Activated CD8-positive, alpha-beta T cell treated with anti-CD3 and anti-CD28 coated beads, Interleukin-2, amount 10 ng/mL, durations not matched to agents 7 days and 5 days (primary cell): ENCODE data around the gene HOXD8. TPM values are rescaled to one million over a fixed set of nuclear protein-coding genes. Genes with fewer than 3 reads are reported as not detected.
A peak's percentile ranks its signal among the peaks of the same experiment; 100 is the strongest.

Experiments used
- ATAC-seq: fragments of 150-1000 bp; cut with Tn5 transposase; one replicate; pipeline ENCODE4 v1.10.0; 2021; ENCODE audit warnings: moderate library complexity
- CTCF ChIA-PET: fragments of 350-600 bp; sonication (Branson Sonifier 250); formaldehyde crosslinking; loops from one replicate; lab custom pipeline; 2021; ENCODE audit warnings: antibody characterized with exemption; lab: Charles Lee
- POLR2A ChIA-PET: fragments of 350-600 bp; sonication (Branson Sonifier 250); formaldehyde crosslinking; loops from one replicate; lab custom pipeline; 2021; ENCODE audit warnings: antibody characterized with exemption; lab: Charles Lee
- DNase-seq: peaks from one replicate; pipeline ENCODE4 v3.0.0-alpha.2; 2020
- H3K27ac Mint-ChIP-seq: one replicate; pipeline ENCODE4 v1.8.0; 2021; ENCODE audit warnings: mild to moderate bottlenecking, mixed read lengths
- H3K27me3 Mint-ChIP-seq: one replicate; pipeline ENCODE4 v1.8.0; 2021; ENCODE audit warnings: low read depth, mixed read lengths
- H3K36me3 Mint-ChIP-seq: one replicate; pipeline ENCODE4 v1.8.0; 2021; ENCODE audit warnings: low read depth, mixed read lengths
- H3K4me1 Mint-ChIP-seq: one replicate; pipeline ENCODE4 v1.8.0; 2021; ENCODE audit warnings: low read depth, mixed read lengths
- H3K4me3 Mint-ChIP-seq: one replicate; pipeline ENCODE4 v1.8.0; 2021; ENCODE audit warnings: mild to moderate bottlenecking, mixed read lengths
- H3K9me3 Mint-ChIP-seq: one replicate; pipeline ENCODE4 v1.8.0; 2022; ENCODE audit warnings: mixed read lengths; ENCODE audit not compliant: insufficient read depth
- total RNA-seq, 2 experiments: library from RNA; stranded (reverse); gene quantifications; one replicate each; pipeline ENCODE4 v1.2.3, GENCODE V29; 2021

Gene HOXD8
- total RNA-seq, 2 experiments from 2014 or later, result not detected

- Mint-ChIP-seq H3K9me3 (no peaks in the 10 kb centered on the region), H3K36me3 (peaks cover 9% of the 10 kb centered on the region), H3K4me3 (peak overlapping the region; percentile 16)
Observed at GRCh38 chr2:176162911-176163671, 33.6 kb downstream of the HOXD8 start.

GRCh38 chr2:176163672-176164056 is 34.2 kb downstream of the HOXD8 start:
- ATAC-seq, result no peak
- no peak for DNase-seq
- Mint-ChIP-seq H3K9me3 (no peaks in the 10 kb centered on the region), H3K27ac (peak overlapping the region; percentile 37), H3K4me1 (peaks cover 5% of the 10 kb centered on the region), H3K27me3 (peaks cover 82% of the 10 kb centered on the region), H3K4me3 (peak overlapping the region; percentile 17), H3K36me3 (peaks cover 6% of the 10 kb centered on the region)
- ChIA-PET POLR2A (no interaction called here), CTCF (interaction anchor here (1.5 to 2.1 kb wide), 3 partner anchors 36 to 292 kb away, joined by 3 to 7 read pairs (median 4); no protein-coding TSS in a partner anchor)

More at GRCh38 chr2:176162911-176163671, 33.6 kb downstream of the HOXD8 start:
- ChIA-PET POLR2A (no interaction called here), CTCF (interaction anchor here (1.3 to 2.3 kb wide), 4 partner anchors 42 to 391 kb away, joined by 3 to 17 read pairs (median 8); no protein-coding TSS in a partner anchor)
- DNase-seq (no peak), ATAC-seq (no peak)
- Mint-ChIP-seq H3K27me3 (peaks cover 87% of the 10 kb centered on the region), H3K4me1 (peaks cover 8% of the 10 kb centered on the region), H3K27ac (no peak overlapping the region)

GRCh38 chr2:176164201-176164600 is 34.7 kb downstream of the HOXD8 start:
- Mint-ChIP-seq H3K4me3 (peak overlapping the region; percentile 17), H3K36me3 (peaks cover 6% of the 10 kb centered on the region), H3K4me1 (peaks cover 5% of the 10 kb centered on the region), H3K27me3 (peaks cover 79% of the 10 kb centered on the region), H3K9me3 (no peaks in the 10 kb centered on the region), H3K27ac (peak overlapping the region; percentile 37)
- CTCF ChIA-PET, result interaction anchor here (1.5 to 2.1 kb wide), 3 partner anchors 37 to 291 kb away, joined by 3 to 7 read pairs (median 4); no protein-coding TSS in a partner anchor
- POLR2A ChIA-PET, result no interaction called here
- ATAC-seq (no peak), DNase-seq (no peak)

- H3K36me3 Mint-ChIP-seq, result peaks cover 6% of the 10 kb centered on the region
- POLR2A ChIA-PET, result no interaction called here
- H3K4me1 Mint-ChIP-seq, result peaks cover 2% of the 10 kb centered on the region
- peaks cover 80% of the 10 kb centered on the region for H3K27me3 Mint-ChIP-seq
- DNase-seq (no peak), ATAC-seq (no peak)
- no peaks in the 10 kb centered on the region for H3K9me3 Mint-ChIP-seq
- H3K4me3 Mint-ChIP-seq, result peak overlapping the region; percentile 42
- CTCF ChIA-PET, result interaction anchor here (1.5 to 2.1 kb wide), 3 partner anchors 37 to 290 kb away, joined by 3 to 7 read pairs (median 4); no protein-coding TSS in a partner anchor
- H3K27ac Mint-ChIP-seq, result peak overlapping the region; percentile 37
Observed at GRCh38 chr2:176164611-176165369, 35.3 kb downstream of the HOXD8 start.

GRCh38 chr2:176165370-176166050 is 36.0 kb downstream of the HOXD8 start:
- H3K36me3 Mint-ChIP-seq, result peaks cover 4% of the 10 kb centered on the region
- H3K27me3 Mint-ChIP-seq, result peaks cover 78% of the 10 kb centered on the region
- peaks cover 2% of the 10 kb centered on the region for H3K4me1 Mint-ChIP-seq
- peak overlapping the region; percentile 42 for H3K4me3 Mint-ChIP-seq
- POLR2A ChIA-PET, result no interaction called here
- H3K9me3 Mint-ChIP-seq, result no peaks in the 10 kb centered on the region
- CTCF ChIA-PET, result interaction anchor here (1.3 to 2.1 kb wide), 3 partner anchors 38 to 68 kb away, joined by 3 to 7 read pairs (median 3); no protein-coding TSS in a partner anchor
- no peak overlapping the region for H3K27ac Mint-ChIP-seq
- DNase-seq (no peak), ATAC-seq (no peak)

GRCh38 chr2:176166272-176166671 is 36.8 kb downstream of the HOXD8 start:
- DNase-seq (no peak), ATAC-seq (no peak)
- peaks cover 2% of the 10 kb centered on the region for H3K4me1 Mint-ChIP-seq
- CTCF ChIA-PET, result interaction anchor here (1.3 to 2.9 kb wide), 2 partner anchors 26 to 64 kb away, joined by 3 to 12 read pairs; no protein-coding TSS in a partner anchor
- H3K4me3 Mint-ChIP-seq, result no peak overlapping the region
- H3K9me3 Mint-ChIP-seq, result no peaks in the 10 kb centered on the region
- POLR2A ChIA-PET, result no interaction called here
- peaks cover 76% of the 10 kb centered on the region for H3K27me3 Mint-ChIP-seq
- H3K27ac Mint-ChIP-seq, result no peak overlapping the region
- peaks cover 3% of the 10 kb centered on the region for H3K36me3 Mint-ChIP-seq

DNA sequence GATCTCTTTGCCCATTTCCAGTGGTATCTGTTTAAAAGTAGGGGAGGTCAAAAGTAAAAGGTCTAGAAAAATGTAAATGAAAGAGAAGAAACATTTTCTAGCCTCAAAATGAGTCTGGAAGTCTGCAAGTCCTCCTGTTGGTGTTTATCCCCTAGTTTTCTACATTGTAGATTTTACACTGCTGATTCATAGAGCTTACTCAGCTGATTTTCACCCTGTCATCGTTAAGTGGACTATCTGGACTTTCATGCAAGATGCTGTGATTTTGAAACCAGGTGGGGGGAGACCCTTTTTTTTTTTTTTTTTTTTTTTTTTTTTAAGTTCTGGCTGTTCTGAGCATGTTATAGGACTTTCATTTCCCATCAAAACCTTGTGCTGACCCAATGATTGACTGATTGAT is 37.9 kb downstream of the HOXD8 start:
- ATAC-seq, result no peak
- POLR2A ChIA-PET, result no interaction called here
- CTCF ChIA-PET, result interaction anchor here (1.5 to 2.9 kb wide), 2 partner anchors 27 to 288 kb away, joined by 6 to 12 read pairs; no protein-coding TSS in a partner anchor
- Mint-ChIP-seq H3K9me3 (no peaks in the 10 kb centered on the region), H3K4me1 (peaks cover 3% of the 10 kb centered on the region), H3K36me3 (peaks cover 3% of the 10 kb centered on the region), H3K27me3 (peaks cover 74% of the 10 kb centered on the region), H3K27ac (no peak overlapping the region), H3K4me3 (no peak overlapping the region)
- DNase-seq, result no peak

- ChIA-PET CTCF (interaction anchor here (1.3 to 2.9 kb wide), 2 partner anchors 29 to 469 kb away, joined by 3 to 12 read pairs; no protein-coding TSS in a partner anchor), POLR2A (no interaction called here)
- peaks cover 2% of the 10 kb centered on the region for H3K36me3 Mint-ChIP-seq
- DNase-seq (no peak), ATAC-seq (no peak)
- no peak overlapping the region for H3K4me3 Mint-ChIP-seq
- H3K9me3 Mint-ChIP-seq, result no peaks in the 10 kb centered on the region
- H3K4me1 Mint-ChIP-seq, result peaks cover 5% of the 10 kb centered on the region
- no peak overlapping the region for H3K27ac Mint-ChIP-seq
- peaks cover 73% of the 10 kb centered on the region for H3K27me3 Mint-ChIP-seq
Observed at GRCh38 chr2:176169181-176169580, 39.7 kb downstream of the HOXD8 start.

DNA sequence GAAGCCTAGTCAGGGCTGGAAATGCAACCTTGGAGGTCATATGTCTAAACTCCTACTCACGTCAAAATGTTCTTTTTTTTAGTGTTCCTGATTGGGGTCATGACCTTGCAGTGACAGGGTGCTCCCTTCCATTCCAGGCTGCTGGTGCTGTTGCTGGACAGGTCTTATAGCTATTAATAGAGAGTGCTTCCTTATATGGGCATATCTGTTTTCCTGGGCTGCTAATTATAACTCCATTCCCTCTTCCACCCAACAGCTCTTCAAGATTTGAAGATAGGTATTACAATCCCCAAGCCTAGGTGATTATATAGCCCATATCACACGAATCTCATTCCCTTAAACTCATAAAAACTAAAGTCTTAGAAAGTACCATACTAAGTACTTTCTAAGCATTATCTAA is 40.2 kb downstream of the HOXD8 start:
- Mint-ChIP-seq H3K4me1 (peaks cover 4% of the 10 kb centered on the region), H3K27ac (no peak overlapping the region), H3K4me3 (no peak overlapping the region), H3K36me3 (no peaks in the 10 kb centered on the region), H3K9me3 (no peaks in the 10 kb centered on the region), H3K27me3 (peaks cover 72% of the 10 kb centered on the region)
- ChIA-PET POLR2A (no interaction called here), CTCF (interaction anchor here (1.3 kb wide), 1 partner anchor 469 kb away, joined by 3 read pairs; no protein-coding TSS in a partner anchor)
- DNase-seq (no peak), ATAC-seq (no peak)

DNA sequence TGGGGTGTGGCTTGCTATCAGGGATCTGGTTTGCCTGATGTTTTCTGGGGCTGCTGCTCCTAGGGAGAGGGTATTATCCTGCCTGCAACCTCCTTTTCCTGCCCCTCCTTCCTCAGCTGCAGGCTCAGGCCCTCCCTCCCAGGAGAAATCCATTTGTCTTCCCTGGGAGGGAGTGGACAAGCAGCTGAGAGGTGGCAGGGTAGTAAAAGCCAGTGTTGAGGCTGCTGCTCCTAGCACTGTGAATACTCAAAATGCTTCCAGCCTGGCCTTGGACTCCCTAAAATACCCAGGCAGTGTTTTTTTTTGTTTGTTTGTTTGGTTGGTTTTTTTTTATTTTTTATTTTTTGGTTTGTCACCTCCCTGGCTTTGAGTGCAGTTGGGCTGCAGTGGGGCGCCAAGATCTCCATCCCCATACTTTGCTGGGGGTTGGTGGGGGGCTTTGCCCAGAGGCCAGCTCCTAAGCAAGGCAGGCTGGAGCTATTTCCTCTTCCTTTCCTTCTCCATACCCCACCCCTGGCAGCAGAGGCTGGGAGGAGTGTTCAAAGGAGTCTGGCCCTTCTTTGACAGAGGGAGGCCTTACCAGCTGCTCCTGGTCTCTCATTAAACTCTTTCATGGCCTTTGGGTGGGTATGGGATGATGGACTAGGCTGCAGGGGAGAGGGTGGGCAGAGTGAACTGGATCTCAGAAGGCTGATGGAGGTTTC is 41.2 kb downstream of the HOXD8 start:
- DNase-seq, result no peak
- Mint-ChIP-seq H3K4me1 (peaks cover 6% of the 10 kb centered on the region), H3K9me3 (no peaks in the 10 kb centered on the region), H3K27ac (no peak overlapping the region), H3K27me3 (peaks cover 72% of the 10 kb centered on the region), H3K36me3 (no peaks in the 10 kb centered on the region), H3K4me3 (no peak overlapping the region)
- POLR2A ChIA-PET, result no interaction called here
- CTCF ChIA-PET, result no interaction called here
- ATAC-seq, result no peak
